ENCODE measurements around the gene TMBIM1. TPM values are rescaled to one million over a fixed set of nuclear protein-coding genes. Genes with fewer than 3 reads are reported as not detected.

TMBIM1 gene
- total RNA-seq, 1 donor from 2014 or later, result 90.2 TPM

DNA sequence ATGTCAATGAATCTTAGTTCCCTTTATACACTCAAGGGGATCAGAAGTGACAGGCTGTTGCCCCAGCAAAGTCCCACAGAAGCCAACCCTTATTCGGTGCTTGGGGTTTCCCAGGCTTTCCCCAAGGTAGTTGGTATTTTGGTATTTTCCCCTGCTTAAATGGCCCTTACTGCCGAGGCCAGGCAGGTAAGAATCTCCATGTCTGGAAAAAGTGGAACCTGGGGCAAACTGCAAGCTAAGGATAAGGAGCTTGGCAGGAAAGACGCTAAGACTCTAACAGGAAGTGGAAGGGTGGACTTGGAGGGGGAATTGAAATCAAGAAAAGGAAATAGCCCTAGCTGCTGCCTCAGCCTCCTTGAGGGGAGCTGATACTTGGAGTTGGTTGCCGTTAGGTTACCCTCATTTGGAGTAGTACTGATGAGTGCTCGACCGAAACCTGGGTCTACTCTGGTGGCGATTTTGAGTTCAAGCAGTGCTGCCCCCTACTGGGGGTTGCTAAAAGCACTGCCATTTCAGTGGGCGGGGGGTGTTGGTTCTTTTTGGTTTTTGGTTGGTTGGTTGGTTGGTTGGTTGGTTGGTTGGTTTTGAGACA is 34.8 kb downstream of the TMBIM1 start:
- DNase-seq, result no peak

DNA sequence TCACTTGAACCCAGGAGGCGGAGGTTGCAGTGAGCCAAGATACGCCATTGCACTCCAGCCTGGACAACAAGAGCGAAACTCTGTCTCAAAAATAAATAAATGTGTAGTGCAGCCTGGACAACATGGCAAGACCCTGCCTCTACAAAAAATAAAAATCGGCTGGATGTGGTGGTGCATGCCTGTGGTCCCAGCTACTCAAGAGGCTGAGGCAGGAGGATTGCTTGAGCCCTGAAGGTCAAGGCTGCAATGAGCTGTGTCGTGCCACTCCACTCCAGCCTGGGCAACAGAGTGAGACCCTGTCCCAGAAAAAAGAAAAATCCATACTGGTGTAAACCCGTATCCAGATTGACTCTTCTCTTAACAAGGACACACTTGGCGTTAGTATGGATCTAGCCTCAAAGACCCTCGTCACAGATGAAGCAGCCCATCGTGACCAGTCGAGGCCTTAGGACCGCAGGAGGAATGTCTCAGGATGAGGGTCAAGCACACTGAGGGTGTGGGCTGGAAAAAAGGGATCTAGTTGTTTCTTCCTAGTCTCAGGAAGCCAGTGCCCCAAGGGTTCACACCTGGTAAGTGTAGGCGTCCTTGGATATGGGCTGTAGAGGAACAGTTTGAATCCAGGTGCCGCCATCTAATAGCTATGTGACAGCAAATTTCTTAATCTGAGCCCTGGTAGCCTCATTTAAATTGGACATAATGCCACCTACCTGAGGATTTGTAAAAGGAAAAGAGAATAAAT is 35.5 kb downstream of the TMBIM1 start:
- DNase-seq, result no peak

DNA sequence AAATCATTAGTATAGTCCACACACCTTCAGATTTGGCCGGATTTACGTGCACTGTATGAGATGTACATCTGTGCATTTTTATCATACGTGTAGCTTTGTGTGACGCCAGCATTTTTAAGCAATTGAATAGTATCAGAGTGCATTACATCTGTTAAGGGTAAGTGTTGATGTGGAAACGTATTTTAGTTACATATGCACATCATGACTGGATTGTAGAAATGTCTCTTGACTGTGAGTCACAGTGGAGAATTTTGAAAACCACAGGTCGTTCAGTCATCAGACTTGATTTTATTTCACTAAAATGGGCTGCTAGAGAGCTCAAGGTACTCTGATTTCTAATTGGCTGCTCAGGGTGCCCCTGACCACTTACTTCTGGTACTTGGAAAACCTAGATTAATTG is 36.9 kb downstream of the TMBIM1 start:
- no peak for DNase-seq

DNA sequence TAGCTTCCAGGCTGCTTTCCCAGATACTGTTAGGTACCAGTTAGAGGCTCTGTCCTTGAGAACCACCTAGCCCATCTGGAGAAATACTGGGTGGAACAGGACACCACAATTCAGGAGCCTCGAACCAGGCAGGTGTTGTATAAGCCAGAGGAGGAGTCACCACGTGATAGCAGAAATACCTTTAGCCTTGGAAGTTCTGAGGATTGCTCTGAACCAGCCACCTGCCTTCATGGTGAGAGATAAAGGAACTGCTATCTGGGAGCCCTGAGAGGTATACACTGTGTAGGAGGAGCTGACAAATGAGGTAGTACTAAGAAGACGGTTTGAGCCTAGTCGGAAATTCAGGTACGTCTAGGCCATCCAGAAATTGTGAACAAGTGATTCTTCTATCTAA is 39.1 kb downstream of the TMBIM1 start:
- DNase-seq, result no peak

DNA sequence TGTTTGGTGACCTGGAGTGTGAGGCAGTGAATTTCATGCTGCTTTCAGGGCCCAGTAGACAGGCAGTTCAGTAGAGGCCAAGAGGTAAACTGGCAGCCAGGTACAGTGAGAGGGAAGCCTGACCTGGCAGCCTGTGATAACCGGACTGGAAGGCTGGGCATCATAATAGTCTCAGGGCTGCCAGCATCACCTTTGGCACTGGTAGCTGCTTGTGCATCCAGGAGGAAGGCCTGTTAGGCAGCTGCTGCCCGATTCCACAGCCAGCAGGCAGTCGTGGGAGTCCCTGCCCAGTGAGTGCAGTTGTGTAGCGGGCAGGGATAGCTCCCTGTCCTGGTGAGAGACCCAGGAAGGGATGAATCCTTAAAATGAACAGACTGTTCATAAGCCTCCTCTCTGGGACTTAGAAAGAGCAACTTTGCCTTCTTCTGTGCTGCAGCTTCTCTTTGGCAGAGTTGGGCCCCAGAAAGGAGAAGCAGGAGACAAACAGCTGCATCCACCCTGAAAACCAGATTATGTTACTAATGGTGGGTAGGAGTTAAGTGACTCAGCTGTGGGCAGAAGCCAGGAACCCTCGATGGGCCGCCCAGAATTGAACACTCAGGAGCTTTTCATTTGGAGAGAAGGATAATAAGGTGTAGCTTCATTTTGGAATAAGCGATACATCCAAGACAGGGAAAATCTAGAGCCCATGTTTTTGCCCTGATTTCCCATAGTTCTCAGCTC is 39.6 kb downstream of the TMBIM1 start:
- no peak for DNase-seq

DNA sequence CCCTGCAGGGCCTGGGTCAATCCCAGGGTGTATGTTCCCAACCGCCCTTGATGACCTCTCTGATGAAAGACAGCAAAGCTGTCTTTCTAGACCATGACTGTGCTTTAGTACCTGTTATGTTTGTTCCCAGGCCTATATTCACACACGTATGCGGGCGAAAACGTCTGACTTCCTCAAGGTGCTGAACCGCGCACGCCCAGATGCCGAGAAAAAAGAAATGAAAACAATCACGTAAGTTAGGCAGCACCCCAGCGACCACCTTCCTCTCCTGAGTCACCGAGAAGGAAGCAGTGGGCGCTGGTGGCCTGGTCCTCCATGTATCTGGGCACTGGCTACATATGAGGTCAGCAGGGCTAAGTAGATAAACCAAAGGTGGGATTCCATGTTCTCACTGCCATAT is 42.6 kb downstream of the TMBIM1 start:
- DNase-seq, result no peak

DNA sequence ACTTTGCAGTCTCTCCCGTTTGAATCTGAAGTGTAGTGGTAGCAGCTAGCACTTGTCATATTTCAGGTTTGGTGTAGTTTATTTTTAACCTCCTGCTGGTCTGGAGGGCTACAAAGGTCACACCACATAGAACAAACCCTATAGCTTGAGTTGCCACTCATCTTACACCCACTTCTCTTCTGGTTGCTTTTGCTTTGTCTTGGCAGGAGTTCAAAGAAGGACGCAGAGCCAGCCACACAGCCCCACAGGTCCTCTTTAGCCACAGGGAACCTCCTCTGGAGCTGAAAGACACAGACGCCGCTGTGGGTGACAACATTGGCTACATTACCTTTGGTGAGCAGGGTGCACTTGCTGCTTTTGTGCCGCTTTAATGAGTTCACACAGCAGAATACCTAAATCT is 47.1 kb downstream of the TMBIM1 start:
- no peak for DNase-seq

DNA sequence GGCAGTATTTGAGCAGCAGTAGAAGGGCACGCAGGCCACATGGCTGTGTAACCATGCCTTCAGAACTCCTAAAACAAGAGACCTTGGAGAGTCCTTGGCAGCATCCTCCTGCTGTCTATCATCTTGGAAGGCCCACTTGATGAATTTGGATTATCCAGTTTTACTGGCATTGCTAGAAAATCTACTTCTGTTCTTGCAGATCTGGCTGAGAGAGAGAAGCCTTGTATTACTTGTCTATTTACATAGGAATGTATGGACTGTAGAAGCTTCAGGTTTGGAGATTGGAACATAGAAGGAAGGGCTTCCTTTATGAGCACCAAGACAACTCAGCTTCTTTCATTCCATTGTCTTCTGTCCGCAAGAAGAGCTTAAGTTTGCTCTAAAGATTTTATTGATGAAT is 47.6 kb downstream of the TMBIM1 start:
- DNase-seq, result no peak

DNA sequence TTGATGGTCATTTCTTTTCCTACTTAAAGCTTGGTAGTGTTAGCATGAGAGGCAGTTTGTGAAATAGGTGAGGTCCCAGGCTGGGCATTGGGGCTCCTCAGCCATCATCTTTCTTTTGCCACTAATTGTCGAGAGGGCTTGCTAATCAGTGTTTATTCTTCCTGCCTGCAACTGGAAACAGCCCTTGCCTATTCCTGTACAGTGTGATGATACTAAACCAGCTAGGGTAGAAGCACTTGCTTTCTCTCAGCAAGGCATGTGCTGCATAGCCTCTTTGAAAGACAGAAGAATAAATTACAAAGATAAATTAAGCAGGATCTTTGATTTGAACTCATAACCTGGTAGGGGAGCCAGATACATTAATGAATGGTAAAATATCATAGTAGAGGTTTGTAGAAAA is 48.1 kb downstream of the TMBIM1 start:
- DNase-seq, result no peak

DNA sequence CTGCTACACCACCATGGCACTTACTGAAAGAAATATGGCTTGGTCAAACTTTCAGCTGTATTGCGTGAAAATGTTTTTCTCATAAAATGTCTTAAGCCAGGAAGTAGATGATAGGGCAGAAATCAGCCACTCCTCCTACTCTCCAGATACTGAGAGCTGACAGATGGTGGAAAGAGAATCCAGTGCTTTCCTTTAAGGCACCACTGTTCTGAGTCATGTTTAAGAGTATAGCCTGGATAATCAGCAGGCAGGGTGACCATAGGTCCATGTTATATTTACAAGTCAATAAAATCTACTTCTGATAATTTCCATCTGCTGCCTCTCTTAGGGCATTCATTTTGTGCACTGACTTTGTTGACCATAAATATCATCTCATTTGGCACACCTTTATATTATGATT is 53.4 kb downstream of the TMBIM1 start:
- no peak for DNase-seq

DNA sequence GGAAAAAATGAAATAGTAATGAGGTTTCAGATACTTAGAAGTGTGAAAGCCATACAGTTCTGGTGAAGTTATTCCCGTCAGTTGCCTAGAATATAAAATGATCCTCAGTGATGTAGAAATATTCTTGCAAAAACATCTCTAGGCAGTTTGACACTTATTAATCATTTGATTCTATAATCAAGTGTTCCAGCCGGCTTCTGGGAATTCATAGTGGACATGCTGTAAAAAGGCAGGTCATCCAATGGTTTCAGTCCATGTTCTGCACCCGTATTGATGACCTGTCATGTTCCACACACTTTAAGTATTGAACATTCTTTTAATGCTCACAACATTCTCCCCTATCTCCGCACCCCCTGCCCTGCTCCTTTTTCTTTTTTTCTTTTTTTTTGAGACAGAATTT is 55.5 kb downstream of the TMBIM1 start:
- DNase-seq, result no peak

DNA sequence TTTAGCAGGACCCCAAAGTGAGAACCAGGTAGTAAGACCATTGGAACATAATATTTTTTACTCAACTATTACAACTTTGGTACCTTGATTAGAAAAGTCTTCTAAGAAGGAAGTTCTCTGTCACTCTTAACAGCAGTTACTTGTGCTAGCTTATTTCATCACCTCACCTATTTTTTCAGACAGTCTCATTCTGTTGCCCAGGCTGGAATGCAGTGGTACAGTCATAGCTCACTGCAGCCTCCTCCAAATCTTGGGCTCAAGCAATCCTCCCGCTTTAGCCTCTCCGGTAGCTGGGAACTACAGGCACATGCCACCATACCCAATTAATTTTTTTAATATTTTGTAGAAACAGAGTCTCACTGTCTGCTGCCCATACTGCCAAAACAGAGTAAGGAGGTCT is 57.3 kb downstream of the TMBIM1 start:
- no peak for DNase-seq

DNA sequence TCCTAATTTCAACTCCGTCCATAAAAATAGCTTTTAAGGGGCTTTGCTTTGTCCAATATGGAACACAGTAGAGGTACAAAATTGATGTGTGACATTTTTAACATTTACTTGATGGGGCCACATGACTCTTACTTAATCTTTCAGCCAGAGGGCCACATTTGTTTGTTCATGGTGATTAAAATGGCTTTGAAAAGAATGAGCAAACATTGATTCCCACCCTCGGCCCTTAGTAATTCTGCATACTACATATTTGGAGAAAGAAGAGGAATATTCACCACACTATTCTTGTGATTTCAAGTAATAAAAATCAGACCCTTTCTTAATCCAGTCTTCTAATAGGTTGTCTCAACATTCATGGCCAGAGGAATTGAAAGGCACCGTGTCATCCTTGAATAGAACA is 57.8 kb downstream of the TMBIM1 start:
- no peak for DNase-seq

DNA sequence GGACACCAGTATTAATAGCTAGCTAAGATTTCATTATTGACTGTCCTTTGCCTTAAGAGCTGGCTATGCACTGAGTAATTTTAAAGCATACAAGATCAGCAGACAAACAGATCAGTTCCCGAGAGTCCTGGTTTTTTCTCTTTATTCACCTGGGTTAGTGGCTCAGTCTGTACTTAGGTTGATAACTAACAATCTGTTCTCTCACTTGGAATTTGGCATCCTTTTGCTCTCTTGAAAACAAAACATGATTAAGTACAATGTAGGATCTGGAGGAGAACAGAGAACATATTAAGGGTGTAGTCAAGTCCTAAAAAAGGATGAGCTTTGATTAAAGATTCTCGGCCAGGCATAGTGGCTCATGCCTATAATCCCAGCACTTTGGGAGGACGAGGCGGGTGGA is 58.8 kb downstream of the TMBIM1 start:
- DNase-seq, result no peak

DNA sequence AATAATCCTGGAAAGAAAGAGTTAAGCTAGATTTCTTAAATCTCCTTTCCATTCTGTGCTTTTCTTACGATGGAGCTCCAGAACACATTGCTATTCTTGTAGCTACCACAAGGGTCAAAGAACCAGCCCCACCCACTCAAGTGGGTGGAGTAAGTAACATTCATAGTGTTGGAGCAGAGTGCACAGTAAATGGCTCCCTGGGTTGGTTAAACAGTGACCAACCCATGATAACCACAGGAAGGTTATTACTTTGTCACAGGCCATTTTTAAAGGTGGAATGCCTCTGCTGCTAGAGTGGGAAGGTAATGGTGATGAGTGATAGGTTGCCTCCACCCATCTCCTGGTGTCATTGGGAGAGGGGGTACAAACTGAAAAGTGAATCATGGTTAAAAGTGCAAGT is 61.4 kb downstream of the TMBIM1 start:
- no peak for DNase-seq

DNA sequence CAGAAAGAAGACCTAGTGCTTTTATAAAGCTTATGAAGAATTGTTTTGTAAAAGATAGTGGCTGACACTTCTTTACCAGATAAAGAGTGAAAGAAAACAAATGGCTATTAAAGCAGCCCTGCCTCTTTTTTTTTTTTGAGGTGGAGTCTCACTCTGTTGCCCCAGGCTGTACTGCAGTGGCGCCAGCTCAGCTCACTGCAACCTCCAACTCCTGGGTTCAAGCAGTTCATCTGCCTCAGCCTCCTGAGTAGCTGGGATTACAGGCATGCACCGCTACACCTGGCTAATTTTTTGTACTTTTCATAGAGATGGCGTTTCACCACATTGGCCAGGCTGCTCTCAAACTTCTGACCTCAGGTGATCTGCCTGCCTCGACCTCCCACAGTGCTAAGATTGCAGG is 62.5 kb downstream of the TMBIM1 start:
- no peak for DNase-seq

DNA sequence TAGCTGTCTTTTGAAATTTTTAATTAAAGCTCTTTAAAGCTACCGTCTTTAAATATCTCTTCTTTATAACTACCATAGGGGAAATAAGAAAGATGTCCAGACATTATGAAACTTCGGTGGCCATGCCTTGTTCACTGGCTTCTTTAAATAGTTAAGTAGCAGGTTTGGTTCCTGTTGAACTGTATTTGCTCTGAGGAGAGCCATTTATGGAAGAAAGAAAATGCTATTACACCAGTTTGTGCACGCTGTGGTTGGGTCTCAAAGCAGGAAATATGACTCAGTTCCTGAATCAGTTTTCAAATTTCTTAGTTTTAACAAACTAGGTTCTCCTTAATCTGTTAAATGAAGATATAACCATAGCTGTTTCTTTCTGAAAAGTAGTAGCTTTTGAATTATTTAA is 63.1 kb downstream of the TMBIM1 start:
- no peak for DNase-seq

DNA sequence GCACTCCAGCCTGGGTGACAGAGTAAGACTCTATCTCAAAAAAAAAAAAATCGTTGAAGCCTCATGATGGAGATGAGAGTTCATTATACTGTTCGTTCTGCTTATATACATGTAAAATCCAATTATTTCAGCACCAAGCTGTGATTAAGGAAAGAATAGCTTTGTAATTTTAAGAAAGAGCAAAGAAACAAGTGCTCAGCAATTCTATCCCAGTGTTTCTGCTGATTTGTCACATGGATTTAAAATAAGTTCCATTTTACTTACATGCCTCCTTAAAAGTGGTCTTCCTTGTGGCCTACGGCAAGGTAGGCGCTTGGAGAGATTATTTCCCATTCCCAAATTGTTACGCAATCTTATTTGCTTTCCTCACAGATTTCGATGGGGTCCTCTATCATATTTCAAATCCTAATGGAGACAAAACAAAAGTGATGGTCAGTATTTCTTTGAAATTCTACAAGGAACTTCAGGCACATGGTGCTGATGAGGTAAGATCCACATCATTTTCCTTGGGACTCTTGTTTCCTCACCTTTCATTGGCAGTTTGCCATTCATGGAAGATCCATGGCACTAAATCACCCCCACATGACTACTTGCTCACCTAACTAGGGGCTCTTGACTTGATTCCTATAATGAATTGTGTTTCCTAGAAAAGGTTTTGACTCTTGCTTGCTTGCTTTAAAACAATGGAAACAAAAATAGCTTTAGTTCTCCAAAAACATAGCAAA is 63.8 kb downstream of the TMBIM1 start:
- no peak for DNase-seq

DNA sequence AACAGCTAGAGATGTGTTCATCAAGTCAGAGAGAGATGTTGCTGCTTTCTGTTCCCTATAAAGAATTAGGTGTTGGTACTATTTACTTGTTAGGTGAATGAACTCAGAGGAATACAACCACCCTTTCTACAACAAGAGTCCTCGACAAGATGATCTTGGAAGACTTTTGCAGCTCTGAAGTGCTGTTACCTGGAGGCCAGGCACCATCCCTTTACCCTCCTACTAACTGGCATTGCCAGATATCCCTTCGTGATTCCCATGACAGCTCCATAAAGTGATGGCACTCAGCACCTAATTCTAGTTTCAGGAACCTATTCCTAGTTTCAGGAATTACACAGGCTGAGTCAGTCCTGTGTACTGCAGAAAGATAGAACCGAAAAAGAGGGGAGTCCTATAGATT is 65.4 kb downstream of the TMBIM1 start:
- DNase-seq, result no peak
